GM20000 (cell line): ENCODE data around the gene CCDC63.

Experiments
- DNase-seq: peaks from one replicate; pipeline ENCODE4 v3.0.0; 2012; ENCODE audit warnings: low spot score
- TF ChIP-seq, protein P1 (sequence below): IDR thresholded peaks from 2 replicates; pipeline ENCODE4 v1.5.1; 2012; ENCODE audit warnings: mild to moderate bottlenecking, control low read depth; ENCODE audit errors: extremely low read depth, missing control alignments

The CCDC63 gene

DNA sequence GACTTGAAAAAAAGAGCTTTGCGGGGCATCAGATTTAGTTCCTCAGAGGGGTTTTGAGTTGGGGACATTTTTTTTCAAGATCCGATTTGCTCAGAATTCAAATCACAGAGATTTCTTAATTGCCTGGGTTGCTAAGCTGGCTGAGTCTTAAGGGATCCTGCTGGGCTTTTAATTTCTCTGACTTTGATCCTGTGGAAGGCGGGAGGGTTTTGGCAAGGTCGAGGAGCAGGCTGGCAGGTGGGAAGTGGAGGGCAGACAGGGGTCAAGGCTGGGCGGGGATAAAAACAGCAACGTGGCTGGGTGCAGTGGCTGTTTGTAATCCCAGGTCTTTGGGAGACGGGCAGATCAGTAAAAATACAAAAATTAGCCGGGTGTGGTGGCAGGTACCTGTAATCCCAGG, 33.5 kb upstream of the CCDC63 start:
- TF ChIP-seq, protein P1, sequence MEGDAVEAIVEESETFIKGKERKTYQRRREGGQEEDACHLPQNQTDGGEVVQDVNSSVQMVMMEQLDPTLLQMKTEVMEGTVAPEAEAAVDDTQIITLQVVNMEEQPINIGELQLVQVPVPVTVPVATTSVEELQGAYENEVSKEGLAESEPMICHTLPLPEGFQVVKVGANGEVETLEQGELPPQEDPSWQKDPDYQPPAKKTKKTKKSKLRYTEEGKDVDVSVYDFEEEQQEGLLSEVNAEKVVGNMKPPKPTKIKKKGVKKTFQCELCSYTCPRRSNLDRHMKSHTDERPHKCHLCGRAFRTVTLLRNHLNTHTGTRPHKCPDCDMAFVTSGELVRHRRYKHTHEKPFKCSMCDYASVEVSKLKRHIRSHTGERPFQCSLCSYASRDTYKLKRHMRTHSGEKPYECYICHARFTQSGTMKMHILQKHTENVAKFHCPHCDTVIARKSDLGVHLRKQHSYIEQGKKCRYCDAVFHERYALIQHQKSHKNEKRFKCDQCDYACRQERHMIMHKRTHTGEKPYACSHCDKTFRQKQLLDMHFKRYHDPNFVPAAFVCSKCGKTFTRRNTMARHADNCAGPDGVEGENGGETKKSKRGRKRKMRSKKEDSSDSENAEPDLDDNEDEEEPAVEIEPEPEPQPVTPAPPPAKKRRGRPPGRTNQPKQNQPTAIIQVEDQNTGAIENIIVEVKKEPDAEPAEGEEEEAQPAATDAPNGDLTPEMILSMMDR, result no peak
- no peak for DNase-seq

DNA sequence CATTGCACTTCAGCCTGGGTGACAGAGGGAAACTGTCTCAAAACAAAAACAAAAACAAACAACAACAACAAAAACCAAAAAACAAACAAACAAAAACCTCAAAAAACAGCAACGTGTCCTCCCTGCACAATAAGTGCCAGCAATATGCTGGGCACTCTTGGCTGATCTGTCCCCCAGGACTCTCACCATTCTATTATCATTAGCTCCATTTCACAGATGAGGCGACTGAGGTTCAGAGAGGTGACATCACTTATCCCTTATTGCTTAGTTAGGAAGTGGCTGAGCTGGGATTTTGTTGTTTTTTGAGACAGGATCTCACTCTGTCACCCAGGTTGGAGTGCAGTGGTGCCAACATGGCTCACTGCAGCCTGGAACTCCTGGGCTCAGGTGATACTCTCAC, 33.0 kb upstream of the CCDC63 start:
- DNase-seq, result no peak
- TF ChIP-seq, protein P1, result no peak

- TF ChIP-seq, protein P1, result no peak
- no peak for DNase-seq
These were observed 30.5 kb upstream of the CCDC63 start for GRCh38 chr12:110816248-110816647.

DNA sequence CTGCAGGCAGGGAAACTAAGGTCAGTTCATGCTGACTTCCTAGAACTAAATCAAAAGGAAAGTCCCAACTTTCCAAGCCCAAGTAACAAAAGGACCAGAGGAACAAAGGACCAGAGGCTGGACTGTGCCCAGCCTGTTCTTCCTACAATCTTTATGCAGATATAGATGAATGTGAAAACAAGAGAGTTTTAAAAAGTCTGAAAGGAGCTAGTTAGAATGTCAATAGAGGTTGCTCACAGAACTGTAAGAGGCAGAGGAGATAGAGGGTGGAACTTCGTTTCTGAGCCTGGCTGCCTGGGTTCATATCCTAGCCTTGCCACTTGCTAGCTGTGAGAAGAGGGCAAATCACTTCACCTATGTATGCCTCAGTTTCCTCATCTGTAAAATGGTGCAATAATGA, 30.0 kb upstream of the CCDC63 start:
- DNase-seq, result no peak
- TF ChIP-seq, protein P1, result no peak

GRCh38 chr12:110818511-110818910, 28.3 kb upstream of the CCDC63 start:
- TF ChIP-seq, protein P1, result no peak
- DNase-seq, result no peak

- TF ChIP-seq, protein P1, result no peak
- DNase-seq, result no peak
These were observed 27.6 kb upstream of the CCDC63 start for GRCh38 chr12:110819150-110819549.

- TF ChIP-seq, protein P1, result no peak
- DNase-seq, result no peak
These were observed 27.1 kb upstream of the CCDC63 start for GRCh38 chr12:110819646-110820045.
